Mesothelial cell of epicardium (in vitro differentiated cells): ENCODE data around the gene PID1. TPM values are rescaled to one million over a fixed set of nuclear protein-coding genes. Genes with fewer than 3 reads are reported as not detected.

Experiments used
- DNase-seq, 2 experiments: peaks; one replicate each; pipeline ENCODE4 v3.0.0; 2021; ENCODE audit warnings: low spot score in 2 of 2; ENCODE audit not compliant: unreplicated experiment in 2 of 2
- H3K27ac Mint-ChIP-seq: 2 replicates; pipeline ENCODE4 v1.8.0; 2021; ENCODE audit warnings: mixed read lengths
- H3K27me3 Mint-ChIP-seq: 2 replicates; pipeline ENCODE4 v1.8.0; 2021; ENCODE audit warnings: low read depth, mixed read lengths
- H3K36me3 Mint-ChIP-seq: 2 replicates; pipeline ENCODE4 v1.8.0; 2021; ENCODE audit warnings: mixed read lengths
- H3K4me1 Mint-ChIP-seq: 2 replicates; pipeline ENCODE4 v1.8.0; 2021; ENCODE audit warnings: mixed read lengths
- H3K4me3 Mint-ChIP-seq: 2 replicates; pipeline ENCODE4 v1.8.0; 2021; ENCODE audit warnings: mild to moderate bottlenecking, moderate library complexity, mixed read lengths
- H3K9me3 Mint-ChIP-seq: 2 replicates; pipeline ENCODE4 v1.8.0; 2021; ENCODE audit warnings: mixed read lengths
- CTCF ChIP-seq: fragments of 200-600 bp; sonication (generic); IDR thresholded peaks from one replicate; pipeline ENCODE4 v1.5.0; 2021; ENCODE audit warnings: antibody characterized with exemption; ENCODE audit not compliant: unreplicated experiment
- total RNA-seq: library from RNA; stranded (reverse); gene quantifications from 3 replicates; pipeline ENCODE4 v1.2.1, GENCODE V29; 2021

Gene PID1
- total RNA-seq, 1 donor from 2014 or later, result 2.0 TPM

- TF ChIP-seq CTCF, result no peak
- H3K4me1 Mint-ChIP-seq, result no peaks in the 10 kb centered on the region
- H3K27ac Mint-ChIP-seq, result no peak overlapping the region
- H3K9me3 Mint-ChIP-seq, result peaks cover 10% of the 10 kb centered on the region
- no peak overlapping the region for H3K4me3 Mint-ChIP-seq
- no peaks in the 10 kb centered on the region for H3K36me3 Mint-ChIP-seq
- DNase-seq, result no peak
- H3K27me3 Mint-ChIP-seq, result no peaks in the 10 kb centered on the region
Measured at GRCh38 chr2:229022652-229023051, 248.4 kb downstream of the PID1 start.

GRCh38 chr2:229022071-229022470 is 249.0 kb downstream of the PID1 start:
- Mint-ChIP-seq H3K4me3 (no peak overlapping the region), H3K4me1 (no peaks in the 10 kb centered on the region), H3K9me3 (peaks cover 10% of the 10 kb centered on the region), H3K36me3 (no peaks in the 10 kb centered on the region), H3K27ac (no peak overlapping the region), H3K27me3 (no peaks in the 10 kb centered on the region)
- TF ChIP-seq CTCF, result no peak
- DNase-seq, result no peak

- Mint-ChIP-seq H3K27ac (no peak overlapping the region), H3K36me3 (no peaks in the 10 kb centered on the region), H3K4me1 (no peaks in the 10 kb centered on the region), H3K4me3 (no peak overlapping the region), H3K9me3 (peaks cover 13% of the 10 kb centered on the region), H3K27me3 (no peaks in the 10 kb centered on the region)
- TF ChIP-seq CTCF, result no peak
- DNase-seq, result no peak
Measured at GRCh38 chr2:229009816-229010215, 261.3 kb downstream of the PID1 start.

- no peak for DNase-seq
- no peak for TF ChIP-seq CTCF
- Mint-ChIP-seq H3K27ac (no peak overlapping the region), H3K9me3 (peaks cover 52% of the 10 kb centered on the region), H3K36me3 (peaks cover 2% of the 10 kb centered on the region), H3K4me1 (no peaks in the 10 kb centered on the region), H3K27me3 (no peaks in the 10 kb centered on the region), H3K4me3 (no peak overlapping the region)
Measured at GRCh38 chr2:229003256-229003655, 267.8 kb downstream of the PID1 start.

GRCh38 chr2:229001196-229001595 is 269.9 kb downstream of the PID1 start:
- no peak for TF ChIP-seq CTCF
- Mint-ChIP-seq H3K36me3 (peaks cover 2% of the 10 kb centered on the region), H3K27ac (no peak overlapping the region), H3K27me3 (no peaks in the 10 kb centered on the region), H3K9me3 (peaks cover 49% of the 10 kb centered on the region), H3K4me3 (no peak overlapping the region), H3K4me1 (no peaks in the 10 kb centered on the region)
- DNase-seq, result no peak

- no peak for TF ChIP-seq CTCF
- DNase-seq, result no peak
- Mint-ChIP-seq H3K27ac (no peak overlapping the region), H3K36me3 (peaks cover 2% of the 10 kb centered on the region), H3K4me1 (no peaks in the 10 kb centered on the region), H3K4me3 (no peak overlapping the region), H3K9me3 (peaks cover 62% of the 10 kb centered on the region), H3K27me3 (no peaks in the 10 kb centered on the region)
Measured at GRCh38 chr2:228999326-228999725, 271.8 kb downstream of the PID1 start.
